AG09309 (cell line): Measurements from ENCODE around the gene CCND3.
A peak's percentile ranks its signal among the peaks of the same experiment; 100 is the strongest.

Source experiments
- DNase-seq: peaks from one replicate; pipeline ENCODE4 v3.0.0-alpha.2; 2010; ENCODE audit warnings: low read depth
- H3K4me3 ChIP-seq: 2 replicates; pipeline ENCODE4 v1.5.1; 2011; ENCODE audit warnings: mild to moderate bottlenecking, low read depth, low read length, moderate library complexity; ENCODE audit not compliant: control insufficient read depth
- CTCF ChIP-seq: IDR thresholded peaks from 2 replicates; pipeline ENCODE4 v1.5.1; 2011; ENCODE audit warnings: mild to moderate bottlenecking, low read depth, low read length, inconsistent platforms; ENCODE audit not compliant: insufficient read depth, control insufficient read depth; ENCODE audit errors: missing control alignments

The CCND3 gene

DNA sequence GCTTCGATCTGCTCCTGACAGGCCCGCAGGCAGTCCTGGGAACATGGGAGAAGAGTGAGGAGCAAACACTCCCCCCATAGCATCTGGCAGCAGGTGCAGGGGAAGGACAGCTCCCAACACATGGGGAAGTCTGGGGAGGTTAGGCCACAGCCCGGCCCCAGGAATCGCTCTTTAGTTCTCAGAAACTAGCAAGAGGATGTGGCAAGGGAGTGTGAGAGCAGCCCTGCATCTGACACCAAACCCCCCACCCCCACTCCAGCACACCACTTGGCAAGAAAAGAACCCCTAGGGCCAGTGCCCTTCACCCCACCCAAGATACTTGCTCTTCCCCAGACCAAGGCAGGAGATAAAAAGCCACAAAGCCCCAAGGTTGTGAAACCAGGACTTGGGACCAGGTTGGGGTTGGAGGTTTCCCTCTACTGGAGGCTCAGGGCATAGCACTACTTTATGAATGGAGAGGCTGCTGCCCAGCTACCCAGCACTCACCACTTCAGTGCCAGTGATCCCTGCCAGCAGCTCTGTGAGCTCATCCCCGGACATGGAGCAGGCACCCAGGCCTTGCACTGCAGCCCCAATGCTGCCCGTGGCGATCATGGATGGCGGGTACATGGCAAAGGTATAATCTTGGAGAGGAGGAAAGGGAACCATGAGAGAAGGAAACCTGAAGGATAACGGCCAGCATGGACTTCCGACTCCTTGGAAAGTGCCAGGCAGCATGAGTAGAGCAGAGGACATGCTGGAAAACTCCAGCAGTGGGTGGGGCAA, 5.4 kb downstream of the CCND3 start:
- peak; percentile 91 for TF ChIP-seq CTCF
- DNase-seq: peak; percentile 92
- H3K4me3 ChIP-seq: no peak overlapping the region

DNA sequence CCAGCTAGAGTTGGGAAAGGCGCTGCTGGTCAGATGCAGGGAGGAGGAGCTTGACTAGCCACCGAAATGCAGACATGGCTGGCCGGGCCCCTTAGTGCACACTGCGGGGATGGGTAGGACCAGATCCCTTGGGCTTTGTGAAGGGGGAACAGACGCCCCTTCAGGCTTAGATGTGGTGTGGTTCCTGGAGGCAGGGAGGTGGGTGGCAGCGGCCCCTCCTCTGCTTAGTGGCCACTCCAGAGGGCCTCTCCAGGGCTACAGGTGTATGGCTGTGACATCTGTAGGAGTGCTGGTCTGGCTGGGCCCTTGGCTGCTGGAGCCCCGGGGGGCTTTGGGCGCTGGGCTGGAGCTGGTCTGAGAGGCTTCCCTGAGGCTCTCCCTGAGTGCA, 5.9 kb downstream of the CCND3 start:
- no peak for DNase-seq
- no peak overlapping the region for H3K4me3 ChIP-seq
- TF ChIP-seq CTCF: no peak

DNA sequence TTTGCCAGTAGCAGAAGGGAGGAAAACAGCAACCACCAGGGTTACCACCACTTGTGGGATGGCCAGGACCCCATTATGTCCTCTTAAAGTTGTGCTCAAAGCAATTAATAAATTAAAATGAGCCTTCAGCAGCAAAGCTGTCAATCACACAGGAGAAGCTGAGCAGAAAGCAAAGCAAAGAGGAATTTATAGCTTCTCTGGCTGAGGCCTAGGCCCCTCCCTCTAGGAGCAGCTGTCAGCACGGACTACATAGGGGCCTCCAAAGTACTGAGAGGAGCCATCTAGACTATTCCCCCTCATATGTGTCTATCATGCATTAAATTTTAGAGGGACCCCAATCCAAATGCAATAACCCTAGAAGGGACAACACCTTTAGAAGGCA, 6.4 kb downstream of the CCND3 start:
- no peak for TF ChIP-seq CTCF
- no peak for DNase-seq
- H3K4me3 ChIP-seq: no peak overlapping the region

DNA sequence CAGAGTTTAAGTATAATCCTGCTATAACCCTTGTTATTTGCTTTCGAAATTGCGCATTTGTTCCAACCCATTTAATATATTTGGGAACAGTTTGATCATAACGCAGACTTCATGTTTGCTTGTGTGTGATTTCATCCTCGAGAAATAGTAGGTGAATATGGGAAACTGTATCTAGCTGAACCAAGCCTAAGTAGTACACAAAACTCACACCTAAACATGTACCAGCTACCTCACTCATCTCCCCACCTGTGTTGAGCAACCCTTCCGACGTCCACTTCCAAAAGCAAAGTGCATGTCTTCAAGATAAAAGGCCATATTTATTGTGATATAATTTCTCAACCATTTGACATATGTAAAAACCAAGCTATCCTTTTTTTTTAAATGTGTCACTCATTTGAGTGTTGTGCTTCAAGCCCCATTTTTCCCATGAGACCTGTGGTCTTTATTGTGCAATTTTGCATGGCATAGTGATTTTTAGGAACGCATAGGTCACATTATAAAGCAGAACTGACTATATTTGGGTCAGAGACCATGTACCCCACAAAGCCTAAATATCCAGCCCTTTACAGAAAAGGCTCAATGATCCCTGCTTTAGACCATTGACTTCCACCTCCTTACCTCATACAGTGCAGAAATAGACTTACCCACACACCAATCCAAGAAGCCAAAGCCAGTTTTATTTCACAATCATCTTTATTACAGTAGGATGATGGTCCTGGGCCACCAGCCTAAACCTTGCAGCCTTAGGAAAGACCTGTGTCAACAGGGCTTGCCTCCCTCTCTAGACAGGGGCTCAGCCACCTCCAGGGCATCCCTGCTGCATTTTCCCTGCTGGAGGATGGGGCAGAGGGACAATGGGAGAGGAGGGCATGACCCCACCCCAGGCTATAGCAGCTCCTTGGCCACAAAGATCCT, 7.1 kb downstream of the CCND3 start:
- no peak for TF ChIP-seq CTCF
- H3K4me3 ChIP-seq: no peak overlapping the region

DNA sequence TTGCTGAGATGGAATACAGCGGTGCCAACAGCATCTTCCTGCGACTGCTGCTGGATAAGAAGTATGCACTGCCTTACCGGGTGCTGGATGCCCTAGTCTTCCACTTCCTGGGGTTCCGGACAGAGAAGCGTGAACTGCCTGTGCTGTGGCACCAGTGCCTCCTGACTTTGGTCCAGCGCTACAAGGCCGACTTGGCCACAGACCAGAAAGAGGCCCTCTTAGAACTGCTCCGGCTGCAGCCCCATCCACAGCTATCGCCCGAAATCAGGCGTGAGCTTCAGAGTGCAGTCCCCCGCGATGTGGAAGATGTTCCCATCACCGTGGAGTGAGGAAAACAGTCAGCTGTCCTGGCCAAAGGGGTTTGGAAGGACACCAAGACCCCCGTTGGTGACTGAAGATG, 9.2 kb downstream of the CCND3 start:
- DNase-seq: no peak
- TF ChIP-seq CTCF: no peak
- H3K4me3 ChIP-seq: no peak overlapping the region

More for the DNA sequence above, 7.1 kb downstream of the CCND3 start:
- no peak for DNase-seq

DNA sequence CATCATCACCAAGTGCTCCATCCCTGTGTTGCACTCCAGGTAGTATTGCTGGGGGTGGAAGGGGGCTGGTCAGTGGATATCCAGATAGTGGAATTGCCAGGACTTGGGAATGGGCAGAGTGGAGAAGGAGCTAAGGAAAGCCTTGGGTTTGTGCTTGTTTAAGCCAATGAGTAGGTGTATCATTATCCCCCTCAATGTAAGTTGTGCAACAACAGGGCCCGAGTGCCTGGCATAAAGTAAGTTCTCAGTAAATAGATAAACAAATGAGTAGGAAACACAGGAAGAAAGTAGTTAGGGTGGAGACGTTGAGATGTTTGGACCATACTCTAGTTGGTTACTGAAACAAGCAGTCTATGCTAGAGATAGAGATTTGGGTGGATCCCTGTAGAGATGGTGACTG, 9.8 kb downstream of the CCND3 start:
- no peak overlapping the region for H3K4me3 ChIP-seq
- no peak for DNase-seq

More for the DNA sequence above, 9.8 kb downstream of the CCND3 start:
- TF ChIP-seq CTCF: no peak
